Right lobe of liver (tissue), 4 donors: ENCODE measurements around the gene MACROD2.

Source experiments
- CTCF ChIP-seq, 4 donors: fragments of 200-600 bp in 3 of 4; fragments of 450-650 bp in 1 of 4; IDR thresholded peaks; one replicate each; pipeline versions ENCODE4 v1.5.1 to v1.8.0; 2016 to 2022; ENCODE audit warnings: antibody characterized with exemption in 4 of 4, mild to moderate bottlenecking in 2 of 4
- POLR2A ChIP-seq: fragments of 450-650 bp; IDR thresholded peaks from one replicate; pipeline ENCODE4 v1.6.1; 2017; ENCODE audit warnings: antibody characterized with exemption, mild to moderate bottlenecking
- donor health status: DM: no; HTN: no; CAD: no.
- donor health status: DM: no; HTN: no; CAD: no.
- donor health status: DM: no; HTN: yes; CAD: no.

GRCh38 chr20:14792915-14793314, 797.6 kb downstream of the MACROD2 start:
- TF ChIP-seq CTCF (IDR thresholded peaks at IDR 0.05) (no peak), POLR2A (no peak)
